Neural progenitor cell (in vitro differentiated cells): Measurements from ENCODE around the gene TNIK. TPM values are rescaled to one million over a fixed set of nuclear protein-coding genes. Genes with fewer than 3 reads are reported as not detected.

ENCODE experiments used
- DNase-seq: peaks from one replicate; pipeline ENCODE4 v3.0.0-alpha.2; 2016; ENCODE audit warnings: low spot score
- H2AFZ ChIP-seq: fragments of 200-600 bp; sonication (generic); replicated peaks from 2 replicates; pipeline ENCODE4 v1.6.1; 2016; ENCODE audit warnings: antibody characterized with exemption
- H3F3A ChIP-seq: fragments of 200-600 bp; sonication (generic); 2 replicates; pipeline ENCODE4 v1.6.1; 2016; ENCODE audit warnings: antibody characterized with exemption, low read depth
- H3K27ac ChIP-seq: fragments of 200-600 bp; sonication (generic); 2 replicates; pipeline ENCODE4 v1.5.1; 2016; ENCODE audit warnings: mild to moderate bottlenecking
- H3K27me3 ChIP-seq: fragments of 200-600 bp; sonication (generic); 2 replicates; pipeline ENCODE4 v1.6.1; 2016; ENCODE audit warnings: mild to moderate bottlenecking, moderate library complexity
- H3K36me3 ChIP-seq: fragments of 200-600 bp; sonication (generic); 2 replicates; pipeline ENCODE4 v1.5.1; 2016
- H3K4me1 ChIP-seq: fragments of 200-600 bp; sonication (generic); 2 replicates; pipeline ENCODE4 v1.6.1; 2016; ENCODE audit warnings: mixed run types
- H3K4me2 ChIP-seq: fragments of 200-600 bp; sonication (generic); 2 replicates; pipeline ENCODE4 v1.6.1; 2016
- H3K4me3 ChIP-seq: fragments of 200-600 bp; sonication (generic); 2 replicates; pipeline ENCODE4 v1.5.1; 2016
- H3K79me2 ChIP-seq: fragments of 200-600 bp; sonication (generic); 2 replicates; pipeline ENCODE4 v1.6.1; 2016; ENCODE audit warnings: low read depth
- H3K9ac ChIP-seq: fragments of 200-600 bp; sonication (generic); 2 replicates; pipeline ENCODE4 v1.6.1; 2016
- H3K9me3 ChIP-seq: fragments of 200-600 bp; sonication (generic); 2 replicates; pipeline ENCODE4 v1.5.1; 2016; ENCODE audit warnings: low read depth
- H4K20me1 ChIP-seq: fragments of 200-600 bp; sonication (generic); 2 replicates; pipeline ENCODE4 v1.6.1; 2016; ENCODE audit warnings: low read depth
- H3K27ac Mint-ChIP-seq: 3 replicates; pipeline ENCODE4 v1.8.0; 2021; ENCODE audit warnings: mixed read lengths
- H3K27me3 Mint-ChIP-seq: 2 replicates; pipeline ENCODE4 v1.8.0; 2022; ENCODE audit warnings: low read depth, mild to moderate bottlenecking, inconsistent platforms, moderate library complexity, mixed read lengths; ENCODE audit not compliant: insufficient read depth
- H3K36me3 Mint-ChIP-seq: 3 replicates; pipeline ENCODE4 v1.8.0; 2021; ENCODE audit warnings: mixed read lengths
- H3K4me1 Mint-ChIP-seq: 3 replicates; pipeline ENCODE4 v1.8.0; 2021; ENCODE audit warnings: mixed read lengths
- H3K4me3 Mint-ChIP-seq: 3 replicates; pipeline ENCODE4 v1.8.0; 2021; ENCODE audit warnings: mild to moderate bottlenecking, moderate library complexity, mixed read lengths
- H3K9me3 Mint-ChIP-seq: 3 replicates; pipeline ENCODE4 v1.8.0; 2020; ENCODE audit warnings: mixed read lengths
- EZH2 ChIP-seq: fragments of 200-600 bp; sonication (generic); IDR thresholded peaks from 2 replicates; pipeline ENCODE4 v1.6.1; 2017; ENCODE audit warnings: antibody characterized with exemption, mild to moderate bottlenecking, moderate library complexity
- EZH2phosphoT487 ChIP-seq: fragments of 200-600 bp; sonication (generic); IDR thresholded peaks from 2 replicates; pipeline ENCODE4 v1.6.1; 2017; ENCODE audit warnings: antibody characterized with exemption
- total RNA-seq: library from RNA; depleted of rRNA; stranded (reverse); fragments of >200 nt; gene quantifications from 2 replicates; pipeline ENCODE4 v1.2.3, GENCODE V29; 2015; ENCODE audit warnings: low replicate concordance
- TF ChIP-seq, protein P1 (sequence below): fragments of 200-600 bp; sonication (generic); IDR thresholded peaks from 2 replicates; pipeline ENCODE4 v1.5.1; 2017; ENCODE audit warnings: antibody characterized with exemption, mild to moderate bottlenecking

The TNIK gene
- total RNA-seq, 1 donor from 2014 or later = 3.0 TPM

DNA sequence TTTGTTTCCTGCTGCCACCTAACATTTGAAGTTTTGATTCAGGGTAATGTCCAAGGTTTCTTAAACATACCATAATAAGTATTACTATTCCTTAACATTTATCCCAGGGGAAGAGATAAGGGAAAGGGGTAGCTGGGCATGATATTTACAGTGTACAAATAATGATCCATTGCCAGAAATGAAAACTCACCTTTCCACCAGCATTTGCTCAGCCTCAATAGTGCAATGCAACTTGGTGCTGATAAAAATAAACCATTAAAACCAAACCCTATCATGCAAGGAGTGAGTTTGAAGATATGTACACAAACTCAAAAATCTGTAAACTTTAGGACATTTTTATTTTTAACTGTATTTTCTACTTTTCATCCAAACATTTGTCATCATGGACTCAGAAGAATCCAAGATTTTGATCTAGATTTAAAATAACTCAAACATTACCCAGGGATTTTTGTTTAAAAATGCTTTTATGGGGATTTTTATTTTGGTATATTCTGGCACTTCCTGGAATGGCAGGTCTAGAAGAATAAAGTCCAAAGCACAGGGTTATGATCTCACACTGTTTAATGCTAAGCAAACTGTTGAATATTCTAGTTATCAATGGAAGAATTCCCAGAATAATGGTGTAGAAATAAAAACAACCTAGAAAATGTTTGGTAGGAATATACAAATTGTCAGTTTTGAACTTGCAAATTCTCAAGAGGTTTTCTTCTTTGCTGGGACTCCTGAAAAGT, 401.2 kb downstream of the TNIK start:
- TF ChIP-seq EZH2 (no peak), EZH2phosphoT487 (no peak)
- TF ChIP-seq, protein P1, sequence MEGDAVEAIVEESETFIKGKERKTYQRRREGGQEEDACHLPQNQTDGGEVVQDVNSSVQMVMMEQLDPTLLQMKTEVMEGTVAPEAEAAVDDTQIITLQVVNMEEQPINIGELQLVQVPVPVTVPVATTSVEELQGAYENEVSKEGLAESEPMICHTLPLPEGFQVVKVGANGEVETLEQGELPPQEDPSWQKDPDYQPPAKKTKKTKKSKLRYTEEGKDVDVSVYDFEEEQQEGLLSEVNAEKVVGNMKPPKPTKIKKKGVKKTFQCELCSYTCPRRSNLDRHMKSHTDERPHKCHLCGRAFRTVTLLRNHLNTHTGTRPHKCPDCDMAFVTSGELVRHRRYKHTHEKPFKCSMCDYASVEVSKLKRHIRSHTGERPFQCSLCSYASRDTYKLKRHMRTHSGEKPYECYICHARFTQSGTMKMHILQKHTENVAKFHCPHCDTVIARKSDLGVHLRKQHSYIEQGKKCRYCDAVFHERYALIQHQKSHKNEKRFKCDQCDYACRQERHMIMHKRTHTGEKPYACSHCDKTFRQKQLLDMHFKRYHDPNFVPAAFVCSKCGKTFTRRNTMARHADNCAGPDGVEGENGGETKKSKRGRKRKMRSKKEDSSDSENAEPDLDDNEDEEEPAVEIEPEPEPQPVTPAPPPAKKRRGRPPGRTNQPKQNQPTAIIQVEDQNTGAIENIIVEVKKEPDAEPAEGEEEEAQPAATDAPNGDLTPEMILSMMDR = no peak
- H3K36me3 Mint-ChIP-seq = peaks cover 13% of the 10 kb centered on the region
- no peaks in the 10 kb centered on the region for H3K27me3 Mint-ChIP-seq
- no peaks in the 10 kb centered on the region for H3K4me1 Mint-ChIP-seq
- no peak for DNase-seq
- Histone ChIP-seq H3K9me3 (no peaks in the 10 kb centered on the region), H3K4me2 (no peak overlapping the region), H3K27ac (no peak overlapping the region), H3K79me2 (no peaks in the 10 kb centered on the region), H3K27me3 (no peaks in the 10 kb centered on the region), H3F3A (no peaks in the 10 kb centered on the region), H3K36me3 (no peaks in the 10 kb centered on the region), H3K9ac (no peak overlapping the region), H2AFZ (no peak overlapping the region), H3K4me3 (no peak overlapping the region), H3K4me1 (no peaks in the 10 kb centered on the region), H4K20me1 (no peaks in the 10 kb centered on the region)
- H3K27ac Mint-ChIP-seq = no peak overlapping the region
- H3K4me3 Mint-ChIP-seq = no peak overlapping the region
- H3K9me3 Mint-ChIP-seq = no peaks in the 10 kb centered on the region

DNA sequence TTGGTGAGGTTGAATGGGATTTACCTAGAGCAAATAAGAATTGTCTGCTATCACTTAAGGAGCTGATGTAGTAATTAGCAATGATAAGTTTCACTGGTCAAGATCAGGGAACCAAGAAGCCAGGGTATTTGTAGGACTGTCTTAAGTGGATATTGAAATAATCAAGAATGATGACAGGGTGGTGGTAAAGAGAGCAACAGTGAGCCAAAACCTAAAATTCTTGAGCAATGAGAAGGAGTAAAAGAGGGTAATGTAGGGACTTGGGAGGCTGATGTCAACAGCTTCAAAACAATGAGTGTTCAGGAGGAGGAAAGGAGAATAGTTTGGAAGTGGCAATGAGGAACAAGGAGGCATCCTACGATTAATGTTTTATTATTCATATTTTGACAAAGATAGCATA, 402.1 kb downstream of the TNIK start:
- Histone ChIP-seq H3F3A (no peaks in the 10 kb centered on the region), H3K9me3 (no peaks in the 10 kb centered on the region), H3K27ac (no peak overlapping the region), H3K4me3 (no peak overlapping the region), H3K4me1 (no peaks in the 10 kb centered on the region), H3K9ac (no peak overlapping the region), H3K79me2 (no peaks in the 10 kb centered on the region), H2AFZ (no peak overlapping the region), H3K4me2 (no peak overlapping the region), H3K27me3 (no peaks in the 10 kb centered on the region), H4K20me1 (no peaks in the 10 kb centered on the region), H3K36me3 (no peaks in the 10 kb centered on the region)
- TF ChIP-seq EZH2 = no peak
- H3K27me3 Mint-ChIP-seq = no peaks in the 10 kb centered on the region
- peaks cover 4% of the 10 kb centered on the region for H3K36me3 Mint-ChIP-seq
- no peak overlapping the region for H3K27ac Mint-ChIP-seq
- DNase-seq = no peak
- no peak overlapping the region for H3K4me3 Mint-ChIP-seq
- peaks cover 2% of the 10 kb centered on the region for H3K9me3 Mint-ChIP-seq
- no peaks in the 10 kb centered on the region for H3K4me1 Mint-ChIP-seq

DNA sequence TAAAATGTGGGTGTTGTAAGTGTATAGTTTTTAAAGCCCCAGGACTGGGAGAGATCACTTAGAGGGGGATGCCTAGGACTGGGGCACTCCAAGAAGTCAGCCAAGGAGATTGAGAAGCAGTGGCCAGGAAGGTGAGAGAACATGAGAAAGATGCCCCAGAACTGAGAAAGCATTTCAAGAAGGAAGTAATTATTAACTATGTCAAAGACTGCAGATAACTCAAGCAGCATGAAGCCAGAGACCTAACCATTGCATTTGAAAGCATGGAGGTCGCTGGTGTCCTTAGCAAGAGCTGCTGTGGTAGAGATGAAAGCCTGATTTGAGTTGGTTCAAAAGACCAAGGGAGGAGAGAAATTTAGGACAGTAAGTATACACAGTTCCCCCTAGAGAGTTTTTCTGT, 403.1 kb downstream of the TNIK start:
- no peaks in the 10 kb centered on the region for H3K27me3 ChIP-seq
- H3K4me3 Mint-ChIP-seq = no peak overlapping the region

DNA sequence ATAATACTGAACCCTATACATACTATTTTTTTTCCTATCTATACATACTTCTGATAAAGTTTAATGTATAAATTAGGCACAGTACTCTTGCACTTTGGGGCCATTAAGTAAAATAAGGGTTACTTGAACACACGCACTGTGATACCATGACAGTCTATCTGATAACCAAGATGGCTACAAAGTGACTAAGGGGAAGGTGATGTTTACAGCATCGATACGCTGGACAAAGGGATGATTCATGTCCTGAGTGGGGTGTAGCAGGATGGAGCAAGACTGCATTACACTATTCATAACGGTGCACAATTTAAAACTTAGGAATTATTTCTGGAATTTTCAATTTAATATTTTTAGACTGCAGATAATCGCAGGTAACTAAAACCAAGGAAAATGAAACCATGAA, 403.7 kb downstream of the TNIK start:
- Histone ChIP-seq H3K4me1 (no peaks in the 10 kb centered on the region), H3K27me3 (no peaks in the 10 kb centered on the region), H3K27ac (no peak overlapping the region), H3K4me2 (no peak overlapping the region), H2AFZ (no peak overlapping the region), H3K36me3 (no peaks in the 10 kb centered on the region), H3F3A (no peaks in the 10 kb centered on the region), H3K9me3 (no peaks in the 10 kb centered on the region), H4K20me1 (no peaks in the 10 kb centered on the region), H3K9ac (no peak overlapping the region), H3K4me3 (no peak overlapping the region), H3K79me2 (no peaks in the 10 kb centered on the region)
- H3K27me3 Mint-ChIP-seq = no peaks in the 10 kb centered on the region
- H3K9me3 Mint-ChIP-seq = peaks cover 2% of the 10 kb centered on the region
- no peak overlapping the region for H3K27ac Mint-ChIP-seq
- no peaks in the 10 kb centered on the region for H3K4me1 Mint-ChIP-seq
- H3K36me3 Mint-ChIP-seq = no peaks in the 10 kb centered on the region
- no peak overlapping the region for H3K4me3 Mint-ChIP-seq
- TF ChIP-seq, protein P1 = no peak
- TF ChIP-seq EZH2 (no peak), EZH2phosphoT487 (no peak)
- DNase-seq = no peak

More for the DNA sequence above, 403.1 kb downstream of the TNIK start:
- Histone ChIP-seq H3K4me2 (no peak overlapping the region), H4K20me1 (no peaks in the 10 kb centered on the region), H3K27ac (no peak overlapping the region), H3K9me3 (no peaks in the 10 kb centered on the region), H3K9ac (no peak overlapping the region), H3K4me3 (no peak overlapping the region), H3F3A (no peaks in the 10 kb centered on the region), H2AFZ (no peak overlapping the region), H3K79me2 (no peaks in the 10 kb centered on the region), H3K4me1 (no peaks in the 10 kb centered on the region), H3K36me3 (no peaks in the 10 kb centered on the region)
- H3K27me3 Mint-ChIP-seq = no peaks in the 10 kb centered on the region
- H3K4me1 Mint-ChIP-seq = no peaks in the 10 kb centered on the region
- no peak for DNase-seq
- TF ChIP-seq EZH2 (no peak), EZH2phosphoT487 (no peak)
- TF ChIP-seq, protein P1 = no peak
- peaks cover 2% of the 10 kb centered on the region for H3K36me3 Mint-ChIP-seq
- no peak overlapping the region for H3K27ac Mint-ChIP-seq
- H3K9me3 Mint-ChIP-seq = peaks cover 2% of the 10 kb centered on the region
